Breast epithelium (tissue), 4 donors: Measurements from ENCODE around the gene RAD51. TPM values are rescaled to one million over a fixed set of nuclear protein-coding genes. Genes with fewer than 3 reads are reported as not detected.

Experiments used
- DNase-seq, 2 donors: peaks; one replicate each; pipeline ENCODE4 v3.0.0-alpha.2; 2019; ENCODE audit warnings: low spot score in 2 of 2
- H3K27ac ChIP-seq, 2 donors: fragments of 200-600 bp; sonication (generic) in 1 of 2; one replicate each; pipeline ENCODE4 v1.5.1; 2016 to 2019; ENCODE audit warnings: mild to moderate bottlenecking in 1 of 2
- H3K27me3 ChIP-seq, 2 donors: fragments of 200-600 bp; sonication (generic) in 1 of 2; one replicate each; pipeline versions ENCODE4 v1.5.1 to v1.6.0; 2017 to 2019; ENCODE audit warnings: control low read depth in 1 of 2, mild to moderate bottlenecking in 1 of 2
- H3K36me3 ChIP-seq: fragments of 200-600 bp; one replicate; pipeline ENCODE4 v1.5.1; 2019
- H3K4me1 ChIP-seq, 2 donors: fragments of 200-600 bp; sonication (generic); one replicate each; pipeline ENCODE4 v1.5.1; 2016 to 2019; ENCODE audit warnings: control low read depth in 1 of 2
- H3K4me3 ChIP-seq, 3 donors: fragments of 200-600 bp; sonication (generic); 1 replicate in 2 of 3; 2 replicates in 1 of 3; pipeline ENCODE4 v1.5.1; 2016 to 2019; ENCODE audit warnings: mild to moderate bottlenecking in 3 of 3, moderate library complexity in 2 of 3
- H3K9me3 ChIP-seq, 2 donors: fragments of 200-600 bp; sonication (generic) in 1 of 2; one replicate each; pipeline ENCODE4 v1.5.1; 2016 to 2019; ENCODE audit warnings: control low read depth in 1 of 2
- POLR2A ChIP-seq: fragments of 450-650 bp; IDR thresholded peaks from one replicate; pipeline ENCODE4 v1.6.1; 2016; ENCODE audit warnings: antibody characterized with exemption, mild to moderate bottlenecking, moderate library complexity
- POLR2AphosphoS5 ChIP-seq, 3 donors: sonication (generic); formaldehyde crosslinking; IDR thresholded peaks; one replicate each; pipeline ENCODE4 v1.6.1; 2017; ENCODE audit warnings: antibody characterized with exemption in 3 of 3
- intact Hi-C: fragments of 100-400 bp; cut with DNase I; formaldehyde crosslinking; loops from one replicate; pipeline ENCODE4 v1.15.1; 2023; ENCODE audit warnings: low total_unique reads
- total RNA-seq, 3 donors: library from RNA; depleted of rRNA; stranded (reverse); fragments of >200 nt; gene quantifications; one replicate each; pipeline ENCODE4 v1.1.0, GENCODE V29; 2016
- TF ChIP-seq, protein P1 (sequence below), 3 donors: fragments of 450-650 bp; IDR thresholded peaks; one replicate each; pipeline ENCODE4 v1.5.1; 2016 to 2017; ENCODE audit warnings: antibody characterized with exemption in 3 of 3, mild to moderate bottlenecking in 3 of 3, moderate library complexity in 3 of 3

Gene RAD51
- total RNA-seq, 3 donors from 2014 or later: 0.44 TPM; not detected in 2

DNA sequence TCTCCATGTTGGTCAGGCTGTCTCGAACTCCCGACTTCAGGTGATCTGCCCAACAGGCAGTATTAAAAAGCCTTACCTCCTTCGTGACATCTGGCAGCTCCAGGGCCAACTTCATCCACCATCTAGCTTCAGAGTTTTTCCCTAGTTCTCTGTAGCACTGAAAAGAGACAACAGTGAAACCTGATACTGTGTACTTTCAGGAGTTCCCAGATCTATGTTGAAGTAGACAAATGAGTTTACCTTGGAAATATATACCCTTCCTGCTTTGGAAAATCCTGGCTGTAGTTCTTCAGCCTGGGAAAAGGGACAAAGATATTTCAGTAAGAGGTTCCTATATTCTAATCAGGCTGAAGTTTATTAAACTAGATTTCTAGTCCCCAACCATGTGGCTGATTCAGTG, 42.1 kb downstream of the RAD51 start:
- Histone ChIP-seq H3K9me3 (no peaks in the 10 kb centered on the region), H3K36me3 (peaks cover 14% of the 10 kb centered on the region), H3K4me3 (no peak overlapping the region), H3K27me3 (no peaks in the 10 kb centered on the region), H3K27ac (no peak overlapping the region), H3K4me1 (no peaks in the 10 kb centered on the region)
- no peak for TF ChIP-seq POLR2AphosphoS5 (IDR thresholded peaks at IDR 0.05)
- intact Hi-C loops: no loop called here
- no peak for DNase-seq

DNA sequence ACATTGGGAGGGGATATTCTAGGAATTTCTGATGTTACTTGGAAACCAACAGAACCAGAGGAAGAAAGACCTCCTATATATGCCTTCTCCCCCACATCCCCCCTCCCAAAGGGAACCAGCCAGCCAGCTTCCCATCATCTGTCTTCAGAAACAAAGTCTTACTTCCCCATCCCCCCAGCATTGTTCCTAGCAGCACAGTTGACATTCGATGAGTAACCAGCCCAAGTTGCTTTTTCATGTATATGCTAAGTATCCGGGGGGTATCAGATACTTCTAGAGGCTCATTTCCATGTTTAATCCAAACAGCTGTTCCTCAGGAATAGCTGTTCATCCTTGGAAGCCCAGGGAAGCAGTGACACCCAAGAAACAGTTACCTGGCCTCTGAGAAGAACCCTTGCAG, 44.1 kb downstream of the RAD51 start:
- Histone ChIP-seq H3K27me3 (no peaks in the 10 kb centered on the region), H3K9me3 (no peaks in the 10 kb centered on the region), H3K4me1 (no peaks in the 10 kb centered on the region), H3K36me3 (peaks cover 14% of the 10 kb centered on the region), H3K27ac (no peak overlapping the region), H3K4me3 (no peak overlapping the region)
- intact Hi-C loops: no loop called here
- TF ChIP-seq POLR2A (no peak), POLR2AphosphoS5 (IDR thresholded peaks at IDR 0.05) (no peak)
- TF ChIP-seq, protein P1, sequence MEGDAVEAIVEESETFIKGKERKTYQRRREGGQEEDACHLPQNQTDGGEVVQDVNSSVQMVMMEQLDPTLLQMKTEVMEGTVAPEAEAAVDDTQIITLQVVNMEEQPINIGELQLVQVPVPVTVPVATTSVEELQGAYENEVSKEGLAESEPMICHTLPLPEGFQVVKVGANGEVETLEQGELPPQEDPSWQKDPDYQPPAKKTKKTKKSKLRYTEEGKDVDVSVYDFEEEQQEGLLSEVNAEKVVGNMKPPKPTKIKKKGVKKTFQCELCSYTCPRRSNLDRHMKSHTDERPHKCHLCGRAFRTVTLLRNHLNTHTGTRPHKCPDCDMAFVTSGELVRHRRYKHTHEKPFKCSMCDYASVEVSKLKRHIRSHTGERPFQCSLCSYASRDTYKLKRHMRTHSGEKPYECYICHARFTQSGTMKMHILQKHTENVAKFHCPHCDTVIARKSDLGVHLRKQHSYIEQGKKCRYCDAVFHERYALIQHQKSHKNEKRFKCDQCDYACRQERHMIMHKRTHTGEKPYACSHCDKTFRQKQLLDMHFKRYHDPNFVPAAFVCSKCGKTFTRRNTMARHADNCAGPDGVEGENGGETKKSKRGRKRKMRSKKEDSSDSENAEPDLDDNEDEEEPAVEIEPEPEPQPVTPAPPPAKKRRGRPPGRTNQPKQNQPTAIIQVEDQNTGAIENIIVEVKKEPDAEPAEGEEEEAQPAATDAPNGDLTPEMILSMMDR (IDR thresholded peaks at IDR 0.05): no peak
- no peak for DNase-seq

DNA sequence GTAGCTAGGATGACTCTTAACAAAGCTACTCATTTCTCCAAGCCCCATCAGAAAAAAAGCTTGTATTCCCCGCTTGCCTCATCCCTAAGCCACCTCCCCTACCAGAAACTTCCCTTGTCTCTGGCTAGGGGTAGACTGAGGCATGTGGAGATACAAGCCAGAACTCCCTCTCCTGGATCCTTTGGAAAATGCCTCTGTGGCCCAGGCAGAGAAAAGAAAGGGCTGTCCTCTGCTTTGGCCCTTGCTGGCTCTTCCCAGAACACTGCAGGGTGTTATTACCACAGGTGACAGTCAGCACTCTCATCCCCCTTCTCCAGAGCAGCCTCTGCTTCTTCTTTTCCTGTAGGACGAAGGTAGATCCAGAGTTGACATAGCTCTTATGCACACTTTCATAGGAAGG, 44.9 kb downstream of the RAD51 start:
- no peak overlapping the region for H3K4me3 ChIP-seq
- H3K36me3 ChIP-seq: peaks cover 14% of the 10 kb centered on the region
- H3K9me3 ChIP-seq: no peaks in the 10 kb centered on the region
- H3K27me3 ChIP-seq: no peaks in the 10 kb centered on the region
- intact Hi-C loops: no loop called here
- H3K27ac ChIP-seq: no peak overlapping the region
- no peak for DNase-seq
- no peaks in the 10 kb centered on the region for H3K4me1 ChIP-seq
- TF ChIP-seq, protein P1 (IDR thresholded peaks at IDR 0.05): no peak
- no peak for TF ChIP-seq POLR2A
- TF ChIP-seq POLR2AphosphoS5 (IDR thresholded peaks at IDR 0.05): no peak

DNA sequence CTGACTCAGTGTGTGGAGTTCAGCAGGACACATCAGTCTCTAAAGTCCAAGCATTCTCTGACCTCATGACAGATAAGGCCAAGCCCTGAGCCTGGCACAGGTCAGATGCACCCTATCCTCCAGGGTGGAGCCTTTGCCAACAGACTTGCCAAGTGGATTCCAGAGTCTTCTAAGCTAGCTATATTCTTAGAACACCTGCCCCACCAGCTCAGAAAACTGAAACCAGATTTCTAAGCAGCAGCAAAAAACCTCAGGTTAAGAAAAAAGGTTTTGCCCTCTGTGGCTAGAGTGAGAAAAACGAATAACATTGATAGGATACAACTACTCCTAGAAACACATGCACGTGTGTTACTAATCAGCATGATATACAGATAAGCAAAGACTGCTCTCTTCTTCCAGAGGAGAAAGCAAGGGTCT, 48.5 kb downstream of the RAD51 start:
- H3K27ac ChIP-seq: no peak overlapping the region
- H3K4me3 ChIP-seq: no peak overlapping the region
- H3K36me3 ChIP-seq: peaks cover 7% of the 10 kb centered on the region
- no peaks in the 10 kb centered on the region for H3K4me1 ChIP-seq
- H3K9me3 ChIP-seq: no peaks in the 10 kb centered on the region
- DNase-seq: no peak
- no peaks in the 10 kb centered on the region for H3K27me3 ChIP-seq
- no peak for TF ChIP-seq POLR2A
- no peak for TF ChIP-seq POLR2AphosphoS5 (IDR thresholded peaks at IDR 0.05)
- TF ChIP-seq, protein P1 (IDR thresholded peaks at IDR 0.05): no peak
- intact Hi-C loops: no loop called here

DNA sequence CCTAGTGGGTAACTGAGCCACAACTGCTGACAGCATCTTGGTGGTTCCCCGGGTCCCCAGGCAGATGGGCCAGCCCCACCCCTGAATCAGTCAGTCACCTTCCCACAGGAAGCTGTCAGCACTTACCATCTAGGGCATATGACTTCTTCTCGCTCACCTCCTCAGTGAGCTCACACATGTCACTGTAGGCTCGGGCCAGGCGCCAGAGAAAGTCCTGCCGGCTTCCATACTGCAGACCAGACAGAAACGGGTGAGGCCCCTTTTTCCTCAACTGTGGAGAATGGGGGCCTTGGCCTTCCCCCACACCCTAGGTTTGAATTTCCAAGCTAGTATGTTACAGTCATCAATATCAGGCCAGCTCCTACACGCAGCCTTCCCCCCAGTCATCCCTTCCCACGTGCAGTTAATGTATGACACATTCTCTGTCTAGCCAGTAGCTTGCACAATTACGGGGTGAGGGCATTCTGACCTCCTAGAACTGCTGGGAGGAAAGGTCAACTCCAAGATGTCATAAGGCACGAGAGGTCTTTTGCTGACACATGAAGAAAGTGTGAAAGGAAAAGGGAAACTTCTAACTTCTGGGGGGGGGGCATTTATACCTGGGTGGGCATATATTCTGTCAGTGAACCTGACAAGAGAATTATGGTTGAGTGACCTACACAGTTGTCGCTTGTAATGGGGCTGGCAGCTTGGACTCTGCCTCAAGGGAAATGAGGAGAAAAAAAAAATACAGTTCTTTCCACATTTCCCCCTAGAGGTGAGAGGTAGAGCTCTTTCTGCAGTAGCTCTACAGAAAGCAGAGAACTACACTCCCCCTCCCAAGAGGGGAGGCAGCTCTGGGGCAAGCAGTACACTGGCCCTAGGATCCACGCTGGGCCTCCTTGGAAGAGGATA, 49.2 kb downstream of the RAD51 start:
- Histone ChIP-seq H3K4me1 (no peaks in the 10 kb centered on the region), H3K27me3 (no peaks in the 10 kb centered on the region)
- DNase-seq: no peak

More for the DNA sequence above, 49.2 kb downstream of the RAD51 start:
- TF ChIP-seq POLR2A (no peak), POLR2AphosphoS5 (IDR thresholded peaks at IDR 0.05) (no peak)
- TF ChIP-seq, protein P1 (IDR thresholded peaks at IDR 0.05): no peak
- Histone ChIP-seq H3K36me3 (peaks cover 7% of the 10 kb centered on the region), H3K9me3 (no peaks in the 10 kb centered on the region), H3K4me3 (no peak overlapping the region), H3K27ac (no peak overlapping the region)
- intact Hi-C loops: no loop called here
